Psoas muscle (tissue), 8 donors: ENCODE data around the gene CENPT. TPM values are rescaled to one million over a fixed set of nuclear protein-coding genes. Genes with fewer than 3 reads are reported as not detected.
A peak's percentile ranks its signal among the peaks of the same experiment; 100 is the strongest.

ENCODE experiments used
- ATAC-seq, 4 donors: fragments of 200-7000 bp; cut with Tn5 transposase; one replicate each; pipeline ENCODE4 v1.9.1; 2020; ENCODE audit warnings: moderate library complexity in 3 of 4, mild to moderate bottlenecking in 2 of 4
- DNase-seq, 2 donors: peaks; one replicate each; pipeline ENCODE4 v3.0.0-alpha.2; 2020
- H3K27ac ChIP-seq: fragments of 200-600 bp; one replicate; pipeline ENCODE4 v1.8.0; 2022
- H3K27me3 ChIP-seq, 3 donors: fragments of 200-600 bp in 1 of 3; one replicate each; pipeline versions ENCODE4 v1.6.1 to v1.8.0; 2013 to 2022; ENCODE audit warnings: low read length in 2 of 3, mild to moderate bottlenecking in 2 of 3, moderate library complexity in 1 of 3; ENCODE audit not compliant: insufficient read depth in 3 of 3
- H3K36me3 ChIP-seq, 2 donors: fragments of 200-600 bp in 1 of 2; one replicate each; pipeline versions ENCODE4 v1.6.1 to v1.8.0; 2013 to 2022; ENCODE audit warnings: low read depth in 1 of 2, mild to moderate bottlenecking in 1 of 2, moderate library complexity in 1 of 2; ENCODE audit not compliant: insufficient read depth in 1 of 2
- H3K4me1 ChIP-seq: fragments of 200-600 bp; one replicate; pipeline ENCODE4 v1.8.0; 2022
- H3K4me3 ChIP-seq: fragments of 200-600 bp; one replicate; pipeline ENCODE4 v1.8.0; 2022; ENCODE audit warnings: mild to moderate bottlenecking
- H3K9me3 ChIP-seq: fragments of 200-600 bp; one replicate; pipeline ENCODE4 v1.8.0; 2022
- WGBS, 3 donors: extraction: QIAGEN DNeasy Blood & Tissue Kit; methylation state at CpG; one replicate each; pipeline versions ENCODE4 v1.1.6 to v1.1.7; 2013; 5-methylcytosine and 5-hydroxymethylcytosine counted together
- intact Hi-C, 2 donors: fragments of 100-400 bp; cut with DNase I; formaldehyde crosslinking; loops; one replicate each; pipeline versions ENCODE4 v1.11.0 to v1.14.2; 2022
- polyA plus RNA-seq, 3 donors: library from polyadenylated mRNA; stranded (reverse); fragments of 200-250 nt; gene quantifications; one replicate each; pipeline ENCODE4 v1.2.3, GENCODE V29; 2013
- total RNA-seq, 4 donors: library from RNA; stranded (reverse); fragmentation: NEBNext Ultra II Directional in 2 of 4; extraction: Animal tissue kit (Norgen Biotek cat#: 25700) in 2 of 4; gene quantifications; one replicate each; pipeline versions ENCODE4 v1.2.1 to v1.2.4, GENCODE V29; 2021 to 2023
- TF ChIP-seq, protein P1 (sequence below): fragments of 200-600 bp; IDR thresholded peaks from one replicate; pipeline ENCODE4 v1.8.0; 2022; ENCODE audit warnings: antibody characterized with exemption
- donor health status: healthy with polysubstance abuse.
- donor health status: DM: no; HTN: no; CAD: no; lungs with moderate emphysema.
- donor health status: Bipolar disorder and iron deficiency.
- donor health status: healthy.
- donor health status: DM: yes; HTN: yes; CAD: no.
- donor health status: DM: no; HTN: no; CAD: no.
- donor health status: DM: no; HTN: no; CAD: no.
- donor health status: DM: yes; HTN: yes; CAD: no.

The CENPT gene
- total and polyA plus RNA-seq, 7 donors, result 13.8 to 26.4 (median 19.9) TPM

DNA sequence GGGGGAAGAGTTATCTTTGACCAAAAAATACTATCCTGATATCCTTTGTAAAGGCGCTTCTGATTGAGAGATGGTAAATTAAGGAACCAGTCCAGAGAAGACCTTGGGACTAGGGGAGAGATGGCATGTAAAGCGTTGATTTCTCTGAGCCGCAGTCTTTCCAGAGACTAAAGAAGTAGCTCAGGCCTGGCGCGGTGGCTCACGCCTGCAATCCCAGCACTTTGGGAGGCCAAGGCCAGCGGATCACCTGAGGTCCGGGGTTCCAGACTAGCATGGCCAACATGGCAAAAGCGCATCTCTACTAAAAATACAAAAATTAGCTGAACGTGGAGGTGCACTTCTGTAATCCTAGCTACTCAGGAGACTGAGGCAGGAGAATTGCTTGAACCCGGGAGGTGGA lies 625 bp upstream of the CENPT start:
- peaks cover 0 to 14% of the 10 kb centered on the region in 2 donors for H3K36me3 ChIP-seq
- H3K27me3 ChIP-seq, result no peaks in the 10 kb centered on the region
- no peak for DNase-seq
- peak overlapping the region; percentile 100 for H3K4me3 ChIP-seq
- WGBS, 3 donors, result 88 to 90% (median 89%) methylated on average over 11 of the region's 11 CpGs
- H3K9me3 ChIP-seq, result no peaks in the 10 kb centered on the region
- intact Hi-C loops, result loop anchor here in 1 of 2 donors (10.0 kb wide), 1 partner anchor 387 kb away; the partner anchor contains the start of gene ESRP2
- H3K27ac ChIP-seq, result peak overlapping the region; percentile 100
- no peak for ATAC-seq
- TF ChIP-seq, protein P1, sequence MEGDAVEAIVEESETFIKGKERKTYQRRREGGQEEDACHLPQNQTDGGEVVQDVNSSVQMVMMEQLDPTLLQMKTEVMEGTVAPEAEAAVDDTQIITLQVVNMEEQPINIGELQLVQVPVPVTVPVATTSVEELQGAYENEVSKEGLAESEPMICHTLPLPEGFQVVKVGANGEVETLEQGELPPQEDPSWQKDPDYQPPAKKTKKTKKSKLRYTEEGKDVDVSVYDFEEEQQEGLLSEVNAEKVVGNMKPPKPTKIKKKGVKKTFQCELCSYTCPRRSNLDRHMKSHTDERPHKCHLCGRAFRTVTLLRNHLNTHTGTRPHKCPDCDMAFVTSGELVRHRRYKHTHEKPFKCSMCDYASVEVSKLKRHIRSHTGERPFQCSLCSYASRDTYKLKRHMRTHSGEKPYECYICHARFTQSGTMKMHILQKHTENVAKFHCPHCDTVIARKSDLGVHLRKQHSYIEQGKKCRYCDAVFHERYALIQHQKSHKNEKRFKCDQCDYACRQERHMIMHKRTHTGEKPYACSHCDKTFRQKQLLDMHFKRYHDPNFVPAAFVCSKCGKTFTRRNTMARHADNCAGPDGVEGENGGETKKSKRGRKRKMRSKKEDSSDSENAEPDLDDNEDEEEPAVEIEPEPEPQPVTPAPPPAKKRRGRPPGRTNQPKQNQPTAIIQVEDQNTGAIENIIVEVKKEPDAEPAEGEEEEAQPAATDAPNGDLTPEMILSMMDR, result no peak
- H3K4me1 ChIP-seq, result peaks cover 44% of the 10 kb centered on the region

DNA sequence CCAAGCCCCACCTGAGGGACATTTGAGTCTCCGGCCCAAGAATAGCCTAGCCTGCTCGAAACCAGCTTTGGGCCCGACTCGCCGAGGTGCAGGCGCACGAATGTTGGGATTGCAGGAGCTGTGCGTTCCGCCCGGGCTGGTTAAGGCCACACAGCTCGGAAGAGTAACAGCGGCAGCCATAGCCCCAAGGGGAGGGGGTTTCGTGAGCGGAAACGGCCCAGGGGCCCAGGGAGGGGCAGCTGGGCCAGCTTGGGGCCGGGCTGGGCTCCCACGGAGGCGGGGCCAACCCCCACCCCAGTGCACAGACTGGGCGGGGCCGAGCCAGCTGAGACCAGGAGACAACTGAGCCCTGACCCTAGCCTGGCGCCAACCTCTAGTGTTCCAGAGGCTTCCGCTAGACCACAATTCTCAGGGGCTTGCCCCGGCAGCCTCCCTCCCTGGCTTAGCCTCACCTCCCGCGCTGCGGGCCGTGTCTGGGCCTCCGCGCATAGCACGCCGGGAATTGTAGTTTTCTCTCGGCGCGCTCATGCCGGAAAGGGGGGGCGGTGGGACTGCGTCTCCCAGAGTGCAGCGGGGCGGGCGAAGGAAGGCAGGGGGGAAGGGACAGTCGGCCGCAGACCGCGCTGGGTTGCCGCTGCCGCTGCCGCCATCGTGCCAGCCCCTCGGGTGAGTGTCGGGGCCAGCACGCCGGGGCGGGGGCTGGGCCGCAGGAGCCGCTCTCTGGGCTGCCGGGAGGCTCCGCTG lies 1.0 kb downstream of the CENPT start, which contains the start of gene NUTF2:
Gene NUTF2 (plus strand): TSS at position 614 of the 744 bp plus-strand sequence. CDS start 18,198 bp downstream, outside the sequence.
- DNase-seq, result peak; percentile 97 to 98
- intact Hi-C loops, result loop anchor here in 1 of 2 donors (10.0 kb wide), 1 partner anchor 388 kb away; the partner anchor contains the start of gene ESRP2
- Histone ChIP-seq H3K4me3 (peak within 1 kb of the TSS; percentile 100), H3K27me3 (no peaks in the 10 kb centered on the region), H3K4me1 (peaks cover 46% of the 10 kb centered on the region), H3K9me3 (no peaks in the 10 kb centered on the region), H3K36me3 (peaks cover 0 to 8% of the 10 kb centered on the region in 2 donors), H3K27ac (peak within 1 kb of the TSS; percentile 100)
- TF ChIP-seq, protein P1, result no peak
- WGBS, 3 donors, result 0% methylated on average over 25 to 57 of the region's 57 CpGs
- peak; percentile 83 to 86 (median 85) for ATAC-seq

DNA sequence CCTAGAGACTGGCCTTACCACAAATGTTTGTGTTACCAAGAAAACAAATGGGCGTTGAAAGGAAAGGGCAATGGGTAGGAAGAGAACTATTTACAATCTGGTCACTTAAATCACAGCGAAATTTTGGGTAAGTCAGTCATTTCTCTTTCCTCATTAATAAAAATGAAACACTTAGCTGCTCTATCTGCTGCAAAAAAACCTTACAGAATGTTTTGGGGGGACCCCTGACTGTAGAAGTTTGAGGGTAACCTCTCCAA lies 1.5 kb downstream of the CENPT start:
- no peaks in the 10 kb centered on the region for H3K9me3 ChIP-seq
- peaks cover 50% of the 10 kb centered on the region for H3K4me1 ChIP-seq
- TF ChIP-seq, protein P1, result no peak
- no peak for DNase-seq
- no peak for ATAC-seq
- H3K4me3 ChIP-seq, result peak overlapping the region; percentile 100
- H3K27me3 ChIP-seq, result no peaks in the 10 kb centered on the region
- WGBS, 3 donors, result 11 to 22% (median 12%) methylated on average over 2 of the region's 2 CpGs
- intact Hi-C loops, result loop anchor here in 1 of 2 donors (10.0 kb wide), 1 partner anchor 389 kb away; the partner anchor contains the start of gene ESRP2
- peak overlapping the region; percentile 100 for H3K27ac ChIP-seq
- peaks cover 0 to 8% of the 10 kb centered on the region in 2 donors for H3K36me3 ChIP-seq

DNA sequence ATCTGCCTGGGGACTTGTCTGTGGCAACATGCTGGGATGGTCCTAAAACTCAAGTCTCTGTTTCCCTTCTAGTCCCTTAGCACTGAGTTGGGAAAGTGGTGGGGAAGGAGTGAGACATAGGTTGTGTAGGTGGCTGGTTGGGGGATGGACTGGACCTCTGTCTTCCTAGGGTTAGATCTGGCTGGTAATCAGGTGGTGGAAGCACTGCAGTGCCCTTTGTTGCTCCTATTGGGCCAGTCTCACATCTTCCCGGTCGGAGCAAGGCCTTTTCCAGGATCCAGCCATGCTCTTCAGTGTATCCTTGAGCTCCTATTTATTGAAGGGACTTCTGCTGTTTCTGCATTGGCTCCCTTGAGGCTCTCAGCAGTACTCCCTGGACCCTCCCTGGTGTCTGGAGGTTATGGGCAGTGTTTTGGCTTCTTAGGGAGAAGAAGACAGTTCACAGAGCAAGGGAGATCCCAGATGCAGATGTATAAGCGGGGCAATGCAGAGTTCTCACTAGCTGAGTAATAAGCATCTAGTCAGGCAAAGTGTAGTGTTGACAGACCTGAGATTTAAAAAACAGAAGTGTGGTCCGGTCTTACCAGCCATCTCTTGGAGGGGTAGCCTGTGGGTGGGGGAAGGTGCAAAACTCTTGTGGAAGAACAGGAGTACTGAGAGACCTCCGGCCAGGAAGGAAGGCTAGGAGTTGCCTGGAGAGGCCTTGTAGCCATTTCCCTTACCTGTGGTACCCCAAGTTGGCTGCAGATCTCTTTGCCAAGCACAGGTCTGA lies 2.0 kb downstream of the CENPT start:
- H3K9me3 ChIP-seq, result no peaks in the 10 kb centered on the region
- peaks cover 0 to 6% of the 10 kb centered on the region in 2 donors for H3K36me3 ChIP-seq
- H3K27ac ChIP-seq, result peak overlapping the region; percentile 100
- intact Hi-C loops, result loop anchor here in 1 of 2 donors (10.0 kb wide), 1 partner anchor 389 kb away; the partner anchor contains the start of gene ESRP2
- 63 to 73% (median 69%) methylated on average over 5 of the region's 5 CpGs for WGBS, 3 donors
- H3K27me3 ChIP-seq, result no peaks in the 10 kb centered on the region
- TF ChIP-seq, protein P1, result no peak
- ATAC-seq, result no peak
- H3K4me1 ChIP-seq, result peaks cover 50% of the 10 kb centered on the region
- no peak for DNase-seq
- H3K4me3 ChIP-seq, result peak overlapping the region; percentile 100
